IMR-90 (cell line): ENCODE results near the gene ALG8. TPM values are rescaled to one million over a fixed set of nuclear protein-coding genes. Genes with fewer than 3 reads are reported as not detected.

Experiments used
- ATAC-seq: fragments of 200-7000 bp; cut with Tn5 transposase; 2 replicates; pipeline ENCODE4 v1.9.1; 2020; ENCODE audit warnings: low read depth, mild to moderate bottlenecking, moderate library complexity
- BruUV-seq: library from RNA; stranded (reverse); fragments of 400-500 nt; replicated peaks from 2 replicates; lab custom pipeline; 2021; lab: Mats Ljungman, UMichigan
- CTCF ChIA-PET: fragments of 300-600 bp; formaldehyde crosslinking; extraction: SDS; loops from one replicate; lab custom pipeline; 2021; ENCODE audit warnings: antibody characterized with exemption; lab: Yijun Ruan, JAX
- POLR2A ChIA-PET: fragments of 300-600 bp; sonication (Branson Sonifier 250); formaldehyde crosslinking; loops from one replicate; lab custom pipeline; 2022; ENCODE audit warnings: antibody characterized with exemption; ENCODE audit not compliant: unreplicated experiment; lab: Charles Lee
- DNase-seq: peaks from one replicate; pipeline ENCODE4 v3.0.0; 2013
- H2AFZ ChIP-seq: replicated peaks from 2 replicates; pipeline ENCODE3; 2013; ENCODE audit warnings: low read length, mild to moderate bottlenecking; ENCODE audit not compliant: poor library complexity
- H2AK5ac ChIP-seq: 2 replicates; pipeline ENCODE4 v1.6.1; 2013; ENCODE audit warnings: low read depth, low read length, inconsistent platforms
- H2AK9ac ChIP-seq: replicated peaks from 2 replicates; pipeline ENCODE3; 2013; ENCODE audit warnings: mild to moderate bottlenecking, low read depth, low read length, moderate library complexity; ENCODE audit not compliant: poor library complexity
- H2BK120ac ChIP-seq: 2 replicates; pipeline ENCODE4 v1.6.1; 2013; ENCODE audit warnings: low read depth, low read length, inconsistent platforms
- H2BK15ac ChIP-seq: 3 replicates; pipeline ENCODE4 v1.6.1; 2013; ENCODE audit warnings: low read depth, low read length, inconsistent platforms
- H2BK20ac ChIP-seq: 2 replicates; pipeline ENCODE4 v1.6.1; 2013; ENCODE audit warnings: low read depth, mild to moderate bottlenecking, inconsistent platforms, low read length, moderate library complexity
- H2BK5ac ChIP-seq: 2 replicates; pipeline ENCODE4 v1.6.1; 2013; ENCODE audit warnings: mild to moderate bottlenecking, low read depth, low read length, inconsistent platforms; ENCODE audit not compliant: poor library complexity, severe bottlenecking
- H3K14ac ChIP-seq: replicated peaks from 2 replicates; pipeline ENCODE4 v1.6.1; 2013; ENCODE audit warnings: low read depth, low read length, inconsistent platforms
- H3K18ac ChIP-seq: 2 replicates; pipeline ENCODE4 v1.6.1; 2013; ENCODE audit warnings: low read depth, low read length, control low read depth
- H3K23ac ChIP-seq: 2 replicates; pipeline ENCODE4 v1.6.1; 2013; ENCODE audit warnings: low read depth, low read length, inconsistent platforms
- H3K27ac ChIP-seq: 2 replicates; pipeline ENCODE4 v1.5.1; 2013; ENCODE audit warnings: mild to moderate bottlenecking, control low read depth, low read length; ENCODE audit not compliant: insufficient read depth
- H3K27me3 ChIP-seq: 2 replicates; pipeline ENCODE4 v1.6.1; 2013; ENCODE audit warnings: low read length; ENCODE audit not compliant: control insufficient read depth, insufficient read depth
- H3K36me3 ChIP-seq: 2 replicates; pipeline ENCODE4 v1.6.1; 2013; ENCODE audit warnings: low read length, mixed read lengths; ENCODE audit not compliant: control insufficient read depth, insufficient read depth
- H3K4ac ChIP-seq: 2 replicates; pipeline ENCODE4 v1.6.1; 2013; ENCODE audit warnings: low read depth, low read length, inconsistent platforms
- H3K4me1 ChIP-seq: 2 replicates; pipeline ENCODE4 v1.6.1; 2013; ENCODE audit warnings: low read length, mixed read lengths; ENCODE audit not compliant: control insufficient read depth, insufficient read depth
- H3K4me2 ChIP-seq: 2 replicates; pipeline ENCODE4 v1.6.1; 2013; ENCODE audit warnings: low read depth, mild to moderate bottlenecking, control low read depth, low read length, moderate library complexity
- H3K4me3 ChIP-seq: 2 replicates; pipeline ENCODE4 v1.5.1; 2013; ENCODE audit warnings: low read depth, mild to moderate bottlenecking, control low read depth, low read length, moderate library complexity; ENCODE audit not compliant: insufficient read depth
- H3K56ac ChIP-seq: 2 replicates; pipeline ENCODE4 v1.6.1; 2013; ENCODE audit warnings: low read length, inconsistent platforms; ENCODE audit not compliant: insufficient read depth; ENCODE audit errors: extremely low read depth
- H3K79me1 ChIP-seq, 2 experiments: 2 replicates each; pipeline ENCODE4 v1.6.1; 2013; ENCODE audit warnings: low read length in 2 of 2, inconsistent platforms in 1 of 2, low read depth in 1 of 2
- H3K9ac ChIP-seq: 2 replicates; pipeline ENCODE4 v1.6.1; 2013; ENCODE audit warnings: low read depth, low read length, control low read depth
- H3K9me1 ChIP-seq: 2 replicates; pipeline ENCODE4 v1.6.1; 2013; ENCODE audit warnings: low read length, inconsistent platforms; ENCODE audit not compliant: insufficient read depth
- H3K9me3 ChIP-seq: 2 replicates; pipeline ENCODE4 v1.6.1; 2013; ENCODE audit warnings: low read length; ENCODE audit not compliant: control insufficient read depth, insufficient read depth
- H4K20me1 ChIP-seq: 2 replicates; pipeline ENCODE4 v1.6.1; 2013; ENCODE audit warnings: low read length, inconsistent platforms; ENCODE audit not compliant: insufficient read depth
- H4K5ac ChIP-seq: 2 replicates; pipeline ENCODE4 v1.6.1; 2013; ENCODE audit warnings: mild to moderate bottlenecking, low read depth, low read length, control low read depth
- H4K8ac ChIP-seq, 2 experiments: 2 replicates each; pipeline ENCODE4 v1.6.1; 2013; ENCODE audit warnings: low read depth in 2 of 2, low read length in 2 of 2, control low read depth in 1 of 2, inconsistent platforms in 1 of 2
- H4K91ac ChIP-seq: 2 replicates; pipeline ENCODE4 v1.6.1; 2013; ENCODE audit warnings: low read depth, low read length, inconsistent platforms; ENCODE audit not compliant: insufficient read depth
- CEBPB ChIP-seq: IDR thresholded peaks from 2 replicates; pipeline ENCODE4 v1.6.1; 2012; ENCODE audit warnings: low read depth, low read length, improper control_type of control experiment
- CHD1 ChIP-seq: IDR thresholded peaks from 2 replicates; pipeline ENCODE4 v1.6.1; 2012; ENCODE audit warnings: low read depth, low read length, improper control_type of control experiment
- FOS ChIP-seq: fragments of 150-350 bp; IDR thresholded peaks from 2 replicates; pipeline ENCODE4 v1.6.1; 2016; ENCODE audit warnings: low read depth, low read length
- MAFK ChIP-seq: IDR thresholded peaks from 2 replicates; pipeline ENCODE4 v1.6.1; 2012; ENCODE audit warnings: low read depth, low read length, improper control_type of control experiment
- MAZ ChIP-seq: IDR thresholded peaks from 2 replicates; pipeline ENCODE4 v1.6.1; 2012; ENCODE audit warnings: low read depth, mild to moderate bottlenecking, low read length, improper control_type of control experiment, moderate library complexity, borderline replicate concordance
- MXI1 ChIP-seq: IDR thresholded peaks from 2 replicates; pipeline ENCODE4 v1.6.1; 2012; ENCODE audit warnings: low read depth, mild to moderate bottlenecking, low read length, moderate library complexity, borderline replicate concordance
- RAD21 ChIP-seq: IDR thresholded peaks from 2 replicates; pipeline ENCODE4 v1.6.1; 2012; ENCODE audit warnings: low read length, improper control_type of control experiment
- RCOR1 ChIP-seq: IDR thresholded peaks from 2 replicates; pipeline ENCODE4 v1.6.1; 2012; ENCODE audit warnings: mild to moderate bottlenecking, low read length, improper control_type of control experiment; ENCODE audit not compliant: insufficient replicate concordance
- WGBS, 2 experiments: methylation state at CpG; one replicate each; pipeline versions ENCODE4 v1.1.5 to v1.1.7; 2013; ENCODE audit warnings: missing lambda C conversion rate in 2 of 2; ENCODE audit not compliant: insufficient read length in 1 of 2; ENCODE audit errors: extremely low coverage in 2 of 2; 5-methylcytosine and 5-hydroxymethylcytosine counted together
- dilution Hi-C: fragments of 300-500 bp; cut with HindIII; formaldehyde crosslinking; loops from one replicate; pipeline ENCODE4 v1.14.3; 2018; ENCODE audit warnings: low sequenced_read_pairs; ENCODE audit not compliant: unreplicated experiment
- in situ Hi-C: fragments of 300-500 bp; cut with MboI; formaldehyde crosslinking; loops from 3 replicates; pipeline ENCODE4 v1.14.3; 2019; ENCODE audit warnings: low sequenced_read_pairs, inconsistent platforms, mixed read lengths
- intact Hi-C: fragments of 100-400 bp; cut with micrococcal nuclease; formaldehyde crosslinking; loops from 2 replicates; pipeline ENCODE4 v1.10.0; 2022
- polyA plus RNA-seq, 3 experiments: library from polyadenylated mRNA; depleted of rRNA; stranded (reverse); fragments of >200 nt; gene quantifications; 2 replicates each; pipeline ENCODE4 v1.2.3, GENCODE V29; 2012; ENCODE audit warnings: low replicate concordance in 1 of 3
- total RNA-seq: library from RNA; depleted of rRNA; stranded (reverse); fragments of >200 nt; gene quantifications from 2 replicates; pipeline ENCODE4 v1.2.3, GENCODE V29; 2012
- TF ChIP-seq, protein P1 (sequence below): conservative IDR thresholded peaks from 2 replicates; pipeline ENCODE4 v1.5.1; 2012; ENCODE audit warnings: mild to moderate bottlenecking, low read depth, low read length, improper control_type of control experiment
- TF ChIP-seq, protein P2 (sequence below): fragments of 150-350 bp; IDR thresholded peaks from 2 replicates; pipeline ENCODE4 v1.6.1; 2016; ENCODE audit warnings: low read depth, mild to moderate bottlenecking, low read length, moderate library complexity, borderline replicate concordance
- TF ChIP-seq, protein P3 (sequence below): fragments of 150-350 bp; IDR thresholded peaks from 2 replicates; pipeline ENCODE4 v1.6.1; 2017; ENCODE audit warnings: mild to moderate bottlenecking, antibody characterized with exemption, low read length, low read depth

Gene ALG8
- total and polyA plus RNA-seq, 2 of the 4 experiments (the other 2 are of a cell fraction): 27.8 to 31.8 TPM

DNA sequence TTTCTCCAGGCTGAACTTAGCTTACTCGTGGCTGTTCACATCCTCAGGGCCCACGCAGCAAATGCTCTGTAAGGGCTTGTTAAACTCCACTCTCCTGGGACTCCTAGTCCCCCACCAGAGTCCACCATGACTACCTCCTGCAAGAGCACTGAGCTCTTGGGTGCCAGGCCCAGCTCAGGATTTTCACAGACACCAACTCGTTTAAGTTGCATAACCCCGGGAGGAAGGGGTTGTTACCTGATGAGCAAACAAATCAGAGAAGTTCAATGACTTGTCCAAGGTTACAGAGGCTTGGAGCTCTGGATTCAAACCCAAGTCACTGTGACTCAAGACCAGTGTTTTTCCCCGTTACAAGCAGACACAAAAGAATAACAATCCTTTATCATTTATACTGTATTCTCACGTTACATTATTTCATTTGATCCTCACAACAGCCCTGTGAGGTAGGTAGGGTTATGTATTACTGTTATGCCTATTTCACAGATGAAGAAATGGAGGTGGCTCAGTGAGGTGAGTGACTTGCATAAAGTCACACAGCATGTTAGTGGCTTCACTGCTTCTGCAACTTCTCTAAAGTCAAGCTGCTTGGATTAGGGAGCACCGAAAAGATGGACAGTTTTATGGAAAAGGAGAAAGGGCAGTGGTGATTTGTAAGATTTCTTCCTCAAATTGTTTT is 31.6 kb upstream of the ALG8 start (continued):
- no peak for TF ChIP-seq MAZ

DNA sequence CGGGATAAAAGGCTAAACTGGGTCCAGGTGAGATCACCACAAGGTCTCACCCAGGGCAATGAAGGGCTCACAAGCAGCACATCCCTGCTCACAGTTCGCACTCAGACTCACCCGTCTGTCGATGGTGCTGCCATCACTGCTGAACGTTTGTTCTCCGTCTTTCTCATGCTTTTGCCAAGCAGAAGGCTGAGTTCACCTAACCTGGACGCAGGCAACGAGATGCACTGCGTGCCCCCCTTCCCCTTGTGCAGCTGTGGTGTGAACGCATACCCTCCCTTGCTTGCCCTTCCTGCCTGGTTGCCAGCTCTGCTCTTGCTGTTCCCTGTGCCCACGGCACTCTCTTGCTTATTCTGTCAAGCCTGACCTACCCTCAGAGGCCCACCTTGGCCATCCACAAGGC is 31.0 kb upstream of the ALG8 start:
- Histone ChIP-seq H2BK20ac (peak overlapping the region; percentile 3), H4K91ac (peak overlapping the region; percentile 43), H2AK5ac (peak overlapping the region; percentile 52), H3K18ac (peak overlapping the region; percentile 18; the same call in 1 of the 2 replicates), H3K79me1 (peaks cover 0 to 32% of the 10 kb centered on the region in 2 experiments; a peak in 2 of 4 replicates), H3K27ac (peak overlapping the region; percentile 93; the same call in 1 of the 2 replicates), H3K36me3 (peaks cover 24% of the 10 kb centered on the region), H3K4ac (peak overlapping the region; percentile 82), H2AFZ (peak overlapping the region; percentile 62), H4K8ac (peak overlapping the region in 1 of 2 experiments; percentile 43; a peak in 2 of 4 replicates), H3K9me1 (peaks cover 26% of the 10 kb centered on the region), H4K5ac (peak overlapping the region; percentile 12; the same call in 1 of the 2 replicates), H3K4me3 (no peak overlapping the region), H2BK15ac (peak overlapping the region; percentile 34; the same call in 1 of the 3 replicates), H3K14ac (peak overlapping the region; percentile 69; the same call in 1 of the 2 replicates), H2AK9ac (peak overlapping the region; percentile 11), H3K23ac (peak overlapping the region; percentile 46; the same call in 1 of the 2 replicates), H3K4me2 (no peak overlapping the region), H2BK120ac (peak overlapping the region; percentile 89), H3K9me3 (no peaks in the 10 kb centered on the region), H4K20me1 (no peaks in the 10 kb centered on the region), H2BK5ac (peak overlapping the region; percentile 5), H3K4me1 (peaks cover 19% of the 10 kb centered on the region), H3K56ac (no peak overlapping the region), H3K27me3 (no peaks in the 10 kb centered on the region), H3K9ac (no peak overlapping the region)
- no TSS peak for BruUV-seq
- ATAC-seq: no peak
- DNase-seq: no peak
- 96% methylated on average over 9 of the region's 11 CpGs; no CpG with 5 or more reads in 1 of the 2 experiments for WGBS, 2 experiments
- dilution Hi-C loops (no loop called here), intact Hi-C loops (no loop called here), in situ Hi-C loops (no loop called here)
- ChIA-PET POLR2A (no interaction called here), CTCF (no interaction called here)
- TF ChIP-seq CHD1: no peak
- TF ChIP-seq, protein P1, sequence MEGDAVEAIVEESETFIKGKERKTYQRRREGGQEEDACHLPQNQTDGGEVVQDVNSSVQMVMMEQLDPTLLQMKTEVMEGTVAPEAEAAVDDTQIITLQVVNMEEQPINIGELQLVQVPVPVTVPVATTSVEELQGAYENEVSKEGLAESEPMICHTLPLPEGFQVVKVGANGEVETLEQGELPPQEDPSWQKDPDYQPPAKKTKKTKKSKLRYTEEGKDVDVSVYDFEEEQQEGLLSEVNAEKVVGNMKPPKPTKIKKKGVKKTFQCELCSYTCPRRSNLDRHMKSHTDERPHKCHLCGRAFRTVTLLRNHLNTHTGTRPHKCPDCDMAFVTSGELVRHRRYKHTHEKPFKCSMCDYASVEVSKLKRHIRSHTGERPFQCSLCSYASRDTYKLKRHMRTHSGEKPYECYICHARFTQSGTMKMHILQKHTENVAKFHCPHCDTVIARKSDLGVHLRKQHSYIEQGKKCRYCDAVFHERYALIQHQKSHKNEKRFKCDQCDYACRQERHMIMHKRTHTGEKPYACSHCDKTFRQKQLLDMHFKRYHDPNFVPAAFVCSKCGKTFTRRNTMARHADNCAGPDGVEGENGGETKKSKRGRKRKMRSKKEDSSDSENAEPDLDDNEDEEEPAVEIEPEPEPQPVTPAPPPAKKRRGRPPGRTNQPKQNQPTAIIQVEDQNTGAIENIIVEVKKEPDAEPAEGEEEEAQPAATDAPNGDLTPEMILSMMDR: no peak
- no peak for TF ChIP-seq RCOR1
- TF ChIP-seq, protein P2, sequence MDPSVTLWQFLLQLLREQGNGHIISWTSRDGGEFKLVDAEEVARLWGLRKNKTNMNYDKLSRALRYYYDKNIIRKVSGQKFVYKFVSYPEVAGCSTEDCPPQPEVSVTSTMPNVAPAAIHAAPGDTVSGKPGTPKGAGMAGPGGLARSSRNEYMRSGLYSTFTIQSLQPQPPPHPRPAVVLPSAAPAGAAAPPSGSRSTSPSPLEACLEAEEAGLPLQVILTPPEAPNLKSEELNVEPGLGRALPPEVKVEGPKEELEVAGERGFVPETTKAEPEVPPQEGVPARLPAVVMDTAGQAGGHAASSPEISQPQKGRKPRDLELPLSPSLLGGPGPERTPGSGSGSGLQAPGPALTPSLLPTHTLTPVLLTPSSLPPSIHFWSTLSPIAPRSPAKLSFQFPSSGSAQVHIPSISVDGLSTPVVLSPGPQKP: no peak
- TF ChIP-seq FOS: no peak
- no peak for TF ChIP-seq CEBPB
- no peak for TF ChIP-seq MAZ
- no peak for TF ChIP-seq MXI1
- TF ChIP-seq RAD21: no peak
- TF ChIP-seq, protein P3, sequence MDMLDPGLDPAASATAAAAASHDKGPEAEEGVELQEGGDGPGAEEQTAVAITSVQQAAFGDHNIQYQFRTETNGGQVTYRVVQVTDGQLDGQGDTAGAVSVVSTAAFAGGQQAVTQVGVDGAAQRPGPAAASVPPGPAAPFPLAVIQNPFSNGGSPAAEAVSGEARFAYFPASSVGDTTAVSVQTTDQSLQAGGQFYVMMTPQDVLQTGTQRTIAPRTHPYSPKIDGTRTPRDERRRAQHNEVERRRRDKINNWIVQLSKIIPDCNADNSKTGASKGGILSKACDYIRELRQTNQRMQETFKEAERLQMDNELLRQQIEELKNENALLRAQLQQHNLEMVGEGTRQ: no peak
- no peak for TF ChIP-seq MAFK
